GM10248 (cell line): Measurements from ENCODE around the gene CASKIN2.

ENCODE experiments used
- CTCF ChIA-PET: fragments of 300-600 bp; sonication (Branson Sonifier 250); formaldehyde crosslinking; extraction: SDS; loops from one replicate; lab custom pipeline; 2021; ENCODE audit warnings: antibody characterized with exemption; lab: Yijun Ruan, JAX
- POLR2A ChIA-PET: fragments of 350-650 bp; sonication (Branson Sonifier 250); formaldehyde crosslinking; extraction: SDS; loops from one replicate; lab custom pipeline; 2020; ENCODE audit warnings: antibody characterized with exemption; lab: Yijun Ruan, JAX
- DNase-seq: peaks from one replicate; pipeline ENCODE4 v3.0.0; 2012; ENCODE audit errors: extremely low spot score
- TF ChIP-seq, protein P1 (sequence below): IDR thresholded peaks from 2 replicates; pipeline ENCODE4 v1.5.1; 2012; ENCODE audit warnings: mild to moderate bottlenecking, low read depth; ENCODE audit errors: extremely low read depth, missing control alignments, control extremely low read depth

CASKIN2 gene

DNA sequence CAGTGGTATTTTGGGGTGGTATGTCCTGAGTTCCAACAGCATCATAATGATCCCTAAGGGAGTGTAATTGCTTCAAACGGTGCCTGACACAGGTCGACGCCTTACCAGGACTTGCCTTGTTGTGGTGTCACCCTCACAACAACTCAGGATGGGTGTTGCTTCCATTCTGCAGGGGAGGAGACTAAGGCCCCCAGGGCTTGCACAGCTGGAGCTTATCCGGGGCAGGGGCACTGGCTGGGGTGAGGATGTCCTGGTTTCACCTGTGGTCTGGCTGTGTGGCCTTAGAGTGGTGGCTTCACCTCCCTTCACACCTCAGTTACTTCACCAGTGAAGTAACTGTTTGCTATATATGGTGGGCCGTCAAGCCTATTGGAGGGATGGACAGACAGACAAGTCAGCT, 33.5 kb upstream of the CASKIN2 start:
- ChIA-PET POLR2A (no interaction called here), CTCF (interaction anchor here (1.0 to 1.1 kb wide), 2 partner anchors 32 to 204 kb away, joined by 3 to 4 read pairs; partner anchors contain the start of gene TSEN54)
- DNase-seq = no peak
- TF ChIP-seq, protein P1, sequence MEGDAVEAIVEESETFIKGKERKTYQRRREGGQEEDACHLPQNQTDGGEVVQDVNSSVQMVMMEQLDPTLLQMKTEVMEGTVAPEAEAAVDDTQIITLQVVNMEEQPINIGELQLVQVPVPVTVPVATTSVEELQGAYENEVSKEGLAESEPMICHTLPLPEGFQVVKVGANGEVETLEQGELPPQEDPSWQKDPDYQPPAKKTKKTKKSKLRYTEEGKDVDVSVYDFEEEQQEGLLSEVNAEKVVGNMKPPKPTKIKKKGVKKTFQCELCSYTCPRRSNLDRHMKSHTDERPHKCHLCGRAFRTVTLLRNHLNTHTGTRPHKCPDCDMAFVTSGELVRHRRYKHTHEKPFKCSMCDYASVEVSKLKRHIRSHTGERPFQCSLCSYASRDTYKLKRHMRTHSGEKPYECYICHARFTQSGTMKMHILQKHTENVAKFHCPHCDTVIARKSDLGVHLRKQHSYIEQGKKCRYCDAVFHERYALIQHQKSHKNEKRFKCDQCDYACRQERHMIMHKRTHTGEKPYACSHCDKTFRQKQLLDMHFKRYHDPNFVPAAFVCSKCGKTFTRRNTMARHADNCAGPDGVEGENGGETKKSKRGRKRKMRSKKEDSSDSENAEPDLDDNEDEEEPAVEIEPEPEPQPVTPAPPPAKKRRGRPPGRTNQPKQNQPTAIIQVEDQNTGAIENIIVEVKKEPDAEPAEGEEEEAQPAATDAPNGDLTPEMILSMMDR = no peak

DNA sequence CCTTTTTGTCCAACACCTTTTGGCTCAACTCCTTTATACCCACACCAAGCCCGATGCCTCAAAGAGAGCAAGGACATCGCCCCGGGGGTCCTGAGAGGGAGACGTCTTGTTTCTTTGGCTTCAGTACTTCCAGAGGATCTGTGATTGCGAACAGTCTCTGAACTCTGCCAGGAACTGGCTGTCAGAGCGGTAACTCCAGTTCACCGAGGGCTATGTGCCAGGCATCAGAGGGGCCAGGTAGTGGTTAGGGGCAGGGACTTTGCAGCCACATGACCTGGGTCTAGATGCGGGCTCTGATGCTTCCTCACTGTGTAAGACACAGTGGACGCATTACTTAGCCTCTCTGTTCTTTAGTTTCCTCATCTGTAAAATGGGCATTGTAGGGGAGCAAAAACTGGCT, 31.8 kb upstream of the CASKIN2 start:
- ChIA-PET POLR2A (no interaction called here), CTCF (no interaction called here)
- TF ChIP-seq, protein P1 = no peak

DNA sequence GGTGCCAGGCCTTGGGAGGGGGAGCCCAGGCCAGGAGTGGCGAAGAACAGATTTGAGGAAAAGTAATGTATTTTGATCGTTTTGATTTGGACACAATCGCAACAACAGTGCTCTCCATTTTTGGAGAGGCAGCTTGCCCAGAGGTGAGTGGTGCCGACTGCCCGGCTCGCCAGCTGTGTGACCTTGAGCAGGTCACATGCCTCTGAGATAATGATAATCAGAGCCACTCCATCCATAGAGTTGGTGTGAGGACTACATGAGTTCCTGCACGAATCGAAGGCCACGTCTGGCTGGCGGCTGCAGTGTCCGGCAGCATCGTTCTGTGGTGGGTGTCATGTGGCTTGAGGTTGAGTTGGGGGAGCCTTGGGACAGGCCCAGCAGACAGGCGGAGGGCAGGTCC, 30.8 kb upstream of the CASKIN2 start:
- CTCF ChIA-PET = no interaction called here

More for the DNA sequence above, 31.8 kb upstream of the CASKIN2 start:
- DNase-seq = no peak

DNA sequence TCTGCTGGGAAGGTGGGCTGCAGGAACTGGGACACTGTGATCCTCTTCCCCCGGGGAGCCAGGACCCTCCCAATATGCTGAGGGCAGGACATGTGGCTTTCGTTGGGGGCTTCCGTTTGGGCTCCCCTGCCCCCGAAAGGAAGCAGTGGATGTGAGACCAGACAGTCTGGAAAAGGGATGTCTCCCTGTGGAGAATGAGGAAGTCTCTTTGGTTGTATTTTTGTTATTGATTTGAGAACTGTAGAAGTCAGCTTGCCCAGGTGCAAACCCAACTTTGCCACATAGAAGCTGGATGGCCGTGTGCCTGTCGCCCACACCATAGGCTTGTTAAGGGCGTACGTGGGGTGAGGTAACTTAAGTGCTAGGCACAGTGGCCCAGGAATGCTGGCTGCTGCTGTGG, 28.9 kb upstream of the CASKIN2 start:
- CTCF ChIA-PET = interaction anchor here (2.0 kb wide), 1 partner anchor 89 kb away, joined by 7 read pairs; the partner anchor contains the start of gene SMIM5

More for the DNA sequence above, 30.8 kb upstream of the CASKIN2 start:
- DNase-seq = no peak
- POLR2A ChIA-PET = no interaction called here
- TF ChIP-seq, protein P1 = no peak

DNA sequence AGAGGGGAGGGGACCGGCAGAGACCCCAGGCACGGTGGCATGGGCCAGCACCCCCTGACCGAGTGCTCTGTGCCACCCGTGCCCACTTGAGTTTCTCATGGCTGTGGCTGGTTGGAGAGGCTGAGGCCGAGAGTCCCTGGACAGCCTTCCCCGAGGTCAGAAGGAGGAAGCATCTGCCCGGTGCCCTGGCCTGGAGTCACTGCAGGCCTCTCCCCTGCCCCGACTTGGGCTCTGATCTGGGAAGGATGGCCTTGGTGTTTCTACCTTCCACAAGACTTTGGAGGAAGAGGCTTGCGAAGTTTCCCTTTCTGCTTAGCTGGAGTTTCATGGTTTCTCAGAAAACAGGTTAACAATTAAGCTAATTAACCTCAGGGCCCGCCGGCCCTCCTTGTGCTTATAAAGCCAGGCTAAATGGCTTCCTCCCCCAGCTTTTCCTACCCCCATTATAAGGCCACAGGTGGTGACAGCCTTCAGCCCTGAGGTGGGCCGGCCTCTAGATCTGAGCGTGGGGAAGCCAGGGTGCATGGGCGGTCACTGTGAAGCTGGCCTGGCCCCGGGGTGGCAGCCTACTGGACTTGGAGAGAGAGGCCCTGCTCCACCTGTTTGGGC, 27.5 kb upstream of the CASKIN2 start:
- TF ChIP-seq, protein P1 = no peak
- no peak for DNase-seq
- CTCF ChIA-PET = interaction anchor here (1.2 to 2.0 kb wide), 4 partner anchors 19 to 132 kb away, joined by 3 to 7 read pairs (median 3); partner anchors contain the start of gene SMIM5
- POLR2A ChIA-PET = interaction anchor here (0.6 kb wide), 1 partner anchor 63 kb away, joined by 5 read pairs; no protein-coding TSS in a partner anchor

More for the DNA sequence above, 28.9 kb upstream of the CASKIN2 start:
- TF ChIP-seq, protein P1 = no peak
- POLR2A ChIA-PET = no interaction called here
- no peak for DNase-seq

DNA sequence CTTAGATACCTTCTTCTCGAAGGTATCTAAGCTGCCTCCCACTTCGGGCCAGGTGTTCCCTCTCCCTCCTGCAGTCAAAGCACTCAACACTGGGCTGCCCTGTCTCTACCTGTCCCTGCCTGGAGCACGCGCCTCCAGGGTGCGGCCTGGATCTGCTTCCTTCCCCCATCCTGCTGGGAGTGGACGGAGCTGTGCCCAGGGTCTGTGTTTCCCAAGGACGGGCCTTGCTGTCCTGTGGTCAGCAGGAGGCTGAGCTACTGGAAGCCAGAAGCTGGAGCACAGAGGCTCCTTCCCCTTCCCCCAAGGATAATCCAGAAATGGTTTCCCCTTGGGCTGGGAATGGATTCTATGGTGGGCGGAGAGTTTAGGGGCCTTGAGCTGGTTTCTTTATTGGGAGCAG, 26.9 kb upstream of the CASKIN2 start:
- CTCF ChIA-PET = interaction anchor here (1.2 to 2.0 kb wide), 3 partner anchors 18 to 91 kb away, joined by 3 to 7 read pairs (median 3); partner anchors contain the start of gene SMIM5
- no peak for DNase-seq
- TF ChIP-seq, protein P1 = no peak
- POLR2A ChIA-PET = interaction anchor here (0.6 kb wide), 1 partner anchor 63 kb away, joined by 5 read pairs; no protein-coding TSS in a partner anchor
